Measurements from ENCODE around the gene C20orf144. TPM values are rescaled to one million over a fixed set of nuclear protein-coding genes. Genes with fewer than 3 reads are reported as not detected.
A peak's percentile ranks its signal among the peaks of the same experiment; 100 is the strongest.
"Not testable (repeated sequence)": the region's sequence is repeated elsewhere in the genome, so short reads cannot be mapped to it uniquely, and the experiment has no call there.

The C20orf144 gene
- total RNA-seq, 1 experiment from 2014 or later = not detected

DNA sequence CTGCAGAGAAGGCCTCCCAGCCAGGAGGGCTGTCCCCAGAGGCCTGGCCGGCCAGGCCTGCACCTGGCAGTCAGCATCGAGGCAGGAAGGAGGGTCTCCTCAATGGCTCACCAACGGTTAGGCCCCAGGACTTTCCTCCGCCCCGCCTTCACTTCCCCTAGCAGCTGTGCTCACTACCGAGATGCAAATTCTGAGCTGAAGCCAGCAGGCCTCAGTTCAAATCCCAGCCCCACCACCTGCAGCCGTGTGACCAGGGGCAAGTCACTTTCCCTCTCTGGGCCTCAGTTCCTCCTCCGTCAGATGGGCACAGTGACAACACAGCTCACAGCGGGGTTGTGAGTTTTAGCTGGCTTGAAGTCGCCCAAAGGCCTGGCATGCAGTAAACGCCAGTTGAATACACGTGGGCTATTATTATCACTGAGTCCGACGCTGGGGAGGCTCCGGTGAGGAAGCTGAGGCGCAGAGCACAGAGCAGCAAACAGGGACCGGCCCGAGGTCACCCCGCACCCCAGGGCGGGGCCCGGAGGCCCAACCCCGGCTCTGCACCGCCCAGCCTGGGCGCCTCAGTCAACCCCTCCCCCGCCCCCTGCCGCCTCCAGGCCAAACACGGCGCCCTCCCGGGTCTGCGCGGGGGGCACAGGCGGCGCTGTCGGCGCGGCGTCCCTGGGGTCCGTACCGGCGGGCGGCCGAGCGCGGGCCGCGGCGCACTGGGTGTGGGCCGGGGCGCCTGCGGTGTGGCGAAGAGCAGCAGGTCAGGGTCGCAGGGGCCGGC is 23.4 kb downstream of the C20orf144 start:
- DNase-seq (ENCODE audit: low read depth, low spot score) = no peak
- in situ Hi-C loops (cut with HindIII; ENCODE audit: low pct_unique_long_range_greater_than_20kb, low sequenced_read_pairs) = no loop called here

DNA sequence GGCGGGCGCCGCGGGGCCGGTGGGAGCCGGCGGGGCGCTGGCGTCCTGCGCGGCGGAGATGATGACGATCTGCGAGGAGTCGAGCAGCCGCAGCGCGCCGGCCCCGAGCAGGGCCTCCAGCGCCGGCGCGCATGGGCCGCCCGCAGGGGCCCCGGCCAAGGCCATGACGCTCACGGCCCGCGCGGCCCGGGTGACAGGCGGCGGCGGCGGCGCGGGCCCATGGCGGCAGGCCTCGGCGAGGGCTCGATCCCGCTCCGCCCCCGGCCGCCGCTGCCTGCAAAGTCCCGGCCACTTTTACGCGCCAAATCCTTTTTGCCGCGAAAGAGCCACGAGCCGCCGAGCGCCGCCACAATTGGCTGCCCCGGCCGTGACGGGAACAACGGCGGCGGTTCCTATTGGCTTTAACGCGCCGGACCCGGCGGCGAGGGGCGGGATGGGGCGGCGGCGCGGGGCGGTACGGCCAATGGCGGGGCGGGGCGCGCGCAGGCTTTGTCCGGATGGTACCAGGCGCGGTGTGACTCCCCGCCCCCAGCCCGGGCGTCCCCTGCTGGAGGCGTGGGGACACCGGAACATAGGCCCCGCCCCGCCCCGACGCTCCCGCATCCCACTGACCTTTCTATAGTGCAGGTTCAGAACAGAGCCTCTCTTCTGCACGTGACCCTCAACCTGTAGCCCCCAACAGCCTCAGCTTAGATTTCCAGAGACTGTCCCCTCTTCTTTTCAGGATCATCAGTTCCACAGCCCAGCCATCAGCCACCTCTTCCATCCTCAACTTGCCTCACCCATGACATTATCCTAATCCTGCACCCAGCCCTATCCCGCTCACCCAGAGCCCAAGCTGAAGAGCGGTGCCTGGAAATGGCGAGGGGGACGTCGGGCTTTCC is 24.2 kb downstream of the C20orf144 start, which contains the start of gene E2F1:
Gene E2F1 (minus strand): TSS at position 286 of the 884 bp plus-strand sequence. CDS start 121 bp downstream, at position 165.
- in situ Hi-C loops (cut with HindIII; ENCODE audit: low pct_unique_long_range_greater_than_20kb, low sequenced_read_pairs) = no loop called here
- DNase-seq (ENCODE audit: low read depth, low spot score) = peak; percentile 95

DNA sequence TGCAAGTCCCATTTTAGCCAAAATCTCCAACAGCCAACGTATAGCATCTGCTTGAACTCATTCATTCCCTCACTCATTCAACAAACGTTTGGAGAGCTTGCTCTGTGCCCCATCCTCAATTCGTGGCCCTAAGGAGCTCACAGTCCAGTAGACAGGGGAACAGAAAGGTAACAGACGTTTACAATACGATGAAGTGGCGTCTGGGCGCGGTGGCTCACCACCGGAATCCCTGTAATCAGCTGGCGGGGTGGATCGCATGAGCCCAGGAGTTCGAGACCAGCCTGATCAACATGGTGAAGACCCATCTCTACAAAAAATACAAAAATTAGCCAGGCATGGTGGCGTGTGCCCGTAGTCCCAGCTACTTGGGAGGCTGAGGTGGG is 24.8 kb downstream of the C20orf144 start:
- DNase-seq (ENCODE audit: low read depth, low spot score) = no peak
- in situ Hi-C loops (cut with HindIII; ENCODE audit: low pct_unique_long_range_greater_than_20kb, low sequenced_read_pairs) = no loop called here

DNA sequence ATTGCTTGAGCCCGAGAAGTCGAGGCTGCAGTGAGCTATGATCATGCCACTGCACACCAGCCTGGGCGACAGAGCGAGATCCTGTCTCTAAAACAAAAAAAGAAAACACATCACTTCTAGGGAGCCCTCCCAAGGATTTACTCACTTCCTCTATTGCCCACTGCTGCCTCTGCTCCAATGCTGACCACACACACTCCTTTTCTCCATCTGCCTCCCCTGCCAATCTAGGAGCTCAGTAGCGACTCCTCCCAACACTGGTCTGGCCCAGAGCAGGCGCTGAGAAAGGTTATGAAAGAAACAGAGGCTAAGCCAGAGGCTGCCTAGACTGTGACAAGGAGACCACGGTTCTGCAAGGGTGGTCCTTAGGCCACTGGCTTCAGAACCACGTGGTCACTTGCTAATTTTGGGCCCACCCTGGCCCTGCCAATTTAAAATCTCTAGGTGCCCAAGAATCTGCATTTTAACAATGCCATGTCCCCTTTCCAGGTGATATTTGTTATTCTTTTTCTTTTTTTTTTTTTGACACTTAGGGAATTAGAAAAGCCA is 25.3 kb downstream of the C20orf144 start:
- DNase-seq (ENCODE audit: low read depth, low spot score) = no peak

DNA sequence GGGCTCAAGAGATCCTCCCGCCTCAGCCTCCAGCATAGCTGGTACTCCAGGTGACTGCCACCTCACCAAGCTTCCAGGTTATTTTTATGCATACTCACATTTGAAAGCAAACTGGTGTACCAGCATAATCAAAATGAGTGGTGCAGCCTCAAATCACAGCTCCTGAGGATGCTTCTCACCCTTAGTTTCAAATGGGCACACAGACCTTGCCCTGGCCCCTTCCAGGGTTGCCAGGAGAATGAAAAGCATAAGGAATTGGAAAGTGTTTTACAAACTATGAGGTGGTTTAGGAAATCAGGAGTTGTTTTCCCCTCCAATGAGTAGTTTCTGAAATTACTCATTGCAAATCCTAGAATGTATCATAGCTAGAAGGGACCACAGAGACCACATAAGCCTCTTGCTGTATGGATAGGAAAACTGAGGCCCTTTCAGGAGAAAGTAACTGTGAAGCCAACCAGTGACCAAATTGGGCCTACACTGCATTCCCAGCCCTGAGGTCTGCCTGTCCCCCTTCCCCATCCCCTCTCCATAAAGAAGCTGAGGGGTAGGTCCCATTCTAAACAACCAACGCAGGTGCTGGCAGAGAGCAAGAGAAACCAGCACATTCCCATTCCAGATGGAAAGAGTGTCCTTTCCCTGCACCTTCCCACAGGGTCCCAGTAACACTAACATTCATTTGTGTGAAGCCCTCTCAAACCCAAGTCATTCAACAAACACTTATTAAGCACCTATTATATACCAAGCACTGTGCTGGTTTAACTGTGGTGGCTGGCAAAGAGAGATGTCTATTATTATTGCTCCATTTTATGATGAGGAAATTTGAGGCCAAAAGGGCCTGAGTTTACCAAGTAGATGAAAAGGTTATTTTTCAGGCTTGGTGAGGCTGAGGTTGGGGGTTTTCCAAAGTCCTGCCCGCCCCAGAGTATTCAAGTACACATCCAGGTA is 26.1 kb downstream of the C20orf144 start:
- no peak for DNase-seq (ENCODE audit: low read depth, low spot score)
- in situ Hi-C loops (cut with HindIII; ENCODE audit: low pct_unique_long_range_greater_than_20kb, low sequenced_read_pairs) = no loop called here

More for the DNA sequence above, 25.3 kb downstream of the C20orf144 start:
- in situ Hi-C loops (cut with HindIII; ENCODE audit: low pct_unique_long_range_greater_than_20kb, low sequenced_read_pairs) = no loop called here

DNA sequence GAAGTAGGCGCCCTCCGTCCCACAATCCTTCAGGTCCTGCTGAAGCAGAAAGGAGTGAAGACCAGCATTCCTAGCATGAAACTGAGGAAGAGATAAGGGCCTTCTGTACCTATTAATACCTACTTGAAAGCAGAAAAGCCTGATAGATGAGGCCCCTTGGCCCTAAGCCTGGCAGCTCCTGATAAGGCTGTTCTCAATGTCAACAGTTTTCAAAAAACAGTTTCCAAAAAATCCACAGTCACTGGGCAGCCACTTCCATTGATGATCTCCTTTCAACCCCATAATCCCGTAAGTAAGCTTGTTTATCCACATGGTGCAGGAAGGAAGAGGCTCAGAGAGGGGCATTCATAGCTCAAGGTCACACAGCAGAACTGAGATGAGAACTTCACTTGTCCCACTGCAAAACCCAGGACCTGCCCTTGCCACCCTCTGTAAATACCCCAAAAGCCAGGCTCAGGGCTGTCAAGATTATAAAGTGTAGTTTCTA is 26.9 kb downstream of the C20orf144 start:
- no peak for DNase-seq (ENCODE audit: low read depth, low spot score)
- in situ Hi-C loops (cut with HindIII; ENCODE audit: low pct_unique_long_range_greater_than_20kb, low sequenced_read_pairs) = no loop called here

DNA sequence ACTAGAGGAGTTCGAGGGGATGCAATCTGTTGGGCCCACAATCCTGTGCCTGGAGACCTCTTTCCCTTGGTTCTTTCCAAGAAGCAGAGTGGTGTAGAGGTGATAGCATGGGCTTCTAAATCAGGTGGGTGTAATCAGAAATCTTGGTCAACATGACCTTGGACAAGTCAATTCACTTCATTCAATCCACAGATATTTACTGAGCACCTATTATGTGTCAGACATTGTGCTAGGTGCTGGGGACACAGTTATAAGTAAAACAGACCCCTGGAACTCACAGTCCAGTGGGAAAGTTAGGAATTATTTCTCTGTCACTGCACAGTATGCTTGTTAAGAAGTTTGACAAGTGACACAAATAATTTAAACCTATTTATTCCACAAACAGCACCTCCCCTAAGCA is 27.4 kb downstream of the C20orf144 start:
- no peak for DNase-seq (ENCODE audit: low read depth, low spot score)
- in situ Hi-C loops (cut with HindIII; ENCODE audit: low pct_unique_long_range_greater_than_20kb, low sequenced_read_pairs) = no loop called here

DNA sequence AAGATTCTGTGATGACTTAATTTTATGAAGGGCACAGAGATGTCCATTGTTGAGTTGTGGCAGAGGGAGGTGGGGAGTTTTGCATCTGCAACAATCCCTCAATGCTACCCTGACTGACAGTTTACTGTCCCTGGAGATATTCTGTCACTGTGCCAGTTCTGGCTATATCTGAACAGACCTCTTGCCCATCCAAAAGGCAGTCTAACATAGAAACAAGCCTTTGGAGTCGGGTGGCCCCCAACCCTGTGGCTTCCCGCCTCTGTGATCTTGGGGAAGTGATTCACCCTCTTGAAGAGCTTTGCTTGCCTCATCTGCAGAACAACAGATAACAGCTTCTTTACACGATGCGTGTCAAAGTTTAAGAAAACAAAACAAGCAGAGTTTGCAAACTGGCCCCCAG is 27.8 kb downstream of the C20orf144 start:
- in situ Hi-C loops (cut with HindIII; ENCODE audit: low pct_unique_long_range_greater_than_20kb, low sequenced_read_pairs) = no loop called here
- DNase-seq (ENCODE audit: low read depth, low spot score) = peak; percentile 86

DNA sequence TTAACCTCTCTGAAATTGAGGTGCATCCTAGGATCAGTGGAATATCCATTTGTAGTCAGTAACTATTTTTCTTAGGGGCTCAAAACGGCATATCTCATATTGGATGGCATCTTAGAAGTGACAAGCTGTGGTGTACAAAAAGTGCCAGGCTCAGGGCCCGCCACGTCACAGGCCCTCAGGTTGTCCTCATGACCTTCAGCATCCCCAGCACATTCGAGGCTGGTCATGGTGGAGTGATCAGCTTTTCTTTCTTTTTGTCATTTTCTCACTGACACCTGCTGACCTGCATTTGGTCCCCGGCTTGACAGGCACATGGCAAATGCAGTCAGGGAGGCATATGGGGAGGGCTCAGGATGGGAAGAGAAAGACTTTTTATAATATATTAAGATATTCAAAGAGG is 31.2 kb downstream of the C20orf144 start:
- in situ Hi-C loops (cut with HindIII; ENCODE audit: low pct_unique_long_range_greater_than_20kb, low sequenced_read_pairs) = no loop called here
- no peak for DNase-seq (ENCODE audit: low read depth, low spot score)

DNA sequence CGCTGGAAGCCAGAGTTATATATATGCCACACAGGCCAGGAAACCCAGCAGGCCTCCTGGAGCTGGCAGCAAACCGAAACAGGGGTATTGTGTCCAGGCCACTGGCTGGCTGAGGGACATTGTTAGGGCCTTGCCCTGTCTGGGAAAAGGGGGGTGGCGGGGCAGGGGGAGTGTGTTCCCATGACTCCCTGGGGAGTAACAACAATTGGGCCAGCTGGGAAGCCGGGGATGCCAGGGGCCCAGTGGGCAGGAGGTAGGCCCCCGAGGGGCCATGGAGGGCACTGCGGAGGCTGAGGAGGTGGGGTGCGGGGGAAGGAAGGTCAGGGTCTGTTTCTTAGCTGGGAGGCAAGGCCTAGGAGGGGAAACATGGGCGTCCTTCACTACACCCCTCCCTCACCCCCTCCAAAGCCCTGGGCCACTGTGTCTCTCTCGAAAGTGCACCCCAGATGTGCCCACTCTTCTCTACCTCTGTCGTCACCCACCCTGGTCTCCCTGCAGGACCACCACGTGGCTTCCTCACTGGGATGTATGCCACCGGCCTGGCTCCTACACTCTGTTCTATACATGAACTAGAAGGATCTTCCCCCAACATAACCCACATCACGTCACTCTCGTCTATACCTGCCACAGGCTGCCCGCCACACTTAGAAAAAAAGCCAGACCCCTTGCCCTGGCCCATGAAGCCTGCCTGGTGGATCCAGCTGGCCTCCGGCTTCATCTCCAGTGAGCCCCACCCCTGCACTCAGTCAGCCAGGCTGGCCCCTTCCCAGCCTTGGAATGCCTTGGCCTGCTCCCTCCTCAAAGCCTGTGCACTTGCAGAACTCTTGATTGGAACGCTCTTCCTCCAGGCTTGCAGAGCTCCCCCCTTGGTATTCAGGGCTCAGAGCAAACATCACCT is 31.9 kb downstream of the C20orf144 start:
- in situ Hi-C loops (cut with HindIII; ENCODE audit: low pct_unique_long_range_greater_than_20kb, low sequenced_read_pairs) = no loop called here
- DNase-seq (ENCODE audit: low read depth, low spot score) = no peak

DNA sequence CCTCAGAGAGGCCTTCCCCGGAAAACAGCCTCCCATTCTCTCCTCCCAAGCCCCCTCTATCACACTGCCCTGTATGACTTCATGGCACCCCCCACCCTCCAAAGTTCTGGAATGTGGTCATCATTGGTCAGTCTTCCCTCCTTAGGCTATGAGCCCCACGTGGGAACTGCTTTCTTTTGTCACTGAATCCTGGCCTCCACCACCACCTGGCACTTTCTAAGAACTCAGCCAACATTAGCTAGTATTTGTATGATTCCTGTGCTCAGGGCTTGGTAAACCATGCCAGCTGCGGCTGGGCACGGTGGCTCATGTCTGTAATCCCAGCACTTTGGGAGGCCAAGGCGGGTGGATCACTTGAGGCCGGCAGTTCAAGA is 32.5 kb downstream of the C20orf144 start:
- in situ Hi-C loops (cut with HindIII; ENCODE audit: low pct_unique_long_range_greater_than_20kb, low sequenced_read_pairs) = no loop called here
- no peak for DNase-seq (ENCODE audit: low read depth, low spot score)

DNA sequence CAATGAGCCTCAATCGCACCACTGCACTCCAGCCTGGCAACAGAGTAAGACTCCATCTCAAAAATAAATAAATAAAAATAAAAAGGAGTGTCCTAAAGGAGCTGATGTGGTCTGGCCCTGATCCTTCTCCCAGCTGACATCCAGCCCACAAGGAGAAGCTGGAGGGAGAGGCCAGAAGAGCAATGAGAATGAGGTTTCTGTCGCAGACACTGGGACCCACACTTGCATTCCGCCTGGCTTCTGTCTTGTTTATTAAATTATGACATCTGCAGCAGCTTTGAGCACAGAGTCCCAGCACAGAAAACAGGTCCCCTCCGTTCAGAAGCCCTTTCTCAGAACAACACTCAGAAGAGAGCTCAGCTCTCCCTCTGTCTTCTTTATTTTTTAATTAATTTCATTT is 34.3 kb downstream of the C20orf144 start:
- DNase-seq (ENCODE audit: low read depth, low spot score) = no peak
- in situ Hi-C loops (cut with HindIII; ENCODE audit: low pct_unique_long_range_greater_than_20kb, low sequenced_read_pairs) = no loop called here

DNA sequence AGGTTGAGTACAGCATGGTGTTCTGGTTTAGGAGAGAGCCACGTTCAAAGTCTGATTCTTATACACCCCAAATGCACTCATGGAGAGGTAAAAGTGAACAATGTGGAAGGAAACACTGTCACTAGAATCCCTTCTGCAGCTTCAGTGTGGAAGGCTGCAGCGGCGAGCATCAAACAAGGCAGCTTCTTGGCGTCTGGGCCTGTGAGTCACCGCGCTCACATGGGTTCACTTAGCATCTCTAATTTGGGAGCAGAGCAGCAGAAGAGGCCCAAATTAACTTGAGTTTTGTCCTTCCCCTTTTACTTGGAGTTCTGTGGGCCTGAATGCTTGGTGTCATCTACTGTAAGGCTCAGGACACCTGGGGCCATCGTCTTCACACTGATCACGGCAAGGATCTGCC is 35.0 kb downstream of the C20orf144 start:
- DNase-seq (ENCODE audit: low read depth, low spot score) = no peak
- in situ Hi-C loops (cut with HindIII; ENCODE audit: low pct_unique_long_range_greater_than_20kb, low sequenced_read_pairs) = no loop called here

DNA sequence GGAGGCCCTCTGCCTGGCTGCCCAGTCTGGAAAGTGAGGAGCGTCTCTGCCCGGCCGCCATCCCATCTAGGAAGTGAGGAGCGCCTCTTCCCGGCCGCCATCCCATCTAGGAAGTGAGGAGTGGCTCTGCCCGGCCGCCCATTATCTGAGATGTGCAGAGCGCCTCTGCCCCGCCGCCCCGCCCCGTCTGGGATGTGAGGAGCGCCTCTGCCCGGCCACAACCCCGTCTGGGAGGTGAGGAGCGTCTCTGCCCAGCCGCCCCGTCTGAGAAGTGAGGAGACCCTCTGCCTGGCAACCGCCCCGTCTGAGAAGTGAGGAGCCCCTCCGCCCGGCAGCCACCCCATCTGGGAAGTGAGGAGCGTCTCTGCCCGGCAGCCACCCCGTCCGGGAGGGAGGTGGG is 36.8 kb downstream of the C20orf144 start:
- in situ Hi-C loops (cut with HindIII; ENCODE audit: low pct_unique_long_range_greater_than_20kb, low sequenced_read_pairs) = not testable (repeated sequence)

DNA sequence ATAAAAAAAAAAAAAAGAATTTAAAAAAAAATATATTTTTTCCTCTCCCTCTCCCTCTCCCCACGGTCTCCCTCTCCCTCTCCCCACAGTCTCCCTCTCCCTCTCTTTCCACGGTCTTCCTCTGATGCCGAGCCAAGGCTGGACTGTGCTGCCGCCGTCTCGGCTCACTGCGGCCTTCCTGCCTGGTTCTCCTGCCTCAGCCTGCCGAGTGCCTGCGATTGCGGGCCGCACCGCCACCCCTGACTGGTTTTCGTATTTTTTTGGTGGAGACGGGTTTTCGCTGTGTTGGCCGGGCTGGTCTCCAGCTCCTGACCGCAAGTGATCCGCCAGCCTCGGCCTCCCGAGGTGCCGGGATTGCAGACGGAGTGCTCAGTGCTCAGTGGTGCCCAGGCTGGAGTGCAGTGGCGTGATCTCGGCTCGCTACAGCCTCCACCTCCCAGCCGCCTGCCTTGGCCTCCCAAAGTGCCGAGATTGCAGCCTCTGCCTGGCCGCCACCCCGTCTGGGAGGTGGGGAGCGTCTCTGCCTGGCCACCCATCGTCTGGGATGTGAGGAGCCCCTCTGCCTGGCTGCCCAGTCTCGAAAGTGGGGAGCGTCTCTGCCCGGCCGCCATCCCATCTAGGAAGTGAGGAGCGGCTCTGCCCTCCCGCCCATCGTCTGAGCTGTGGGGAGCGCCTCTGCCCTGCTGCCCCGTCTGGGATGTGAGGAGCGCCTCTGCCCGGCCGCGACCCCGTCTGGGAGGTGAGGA is 38.7 kb downstream of the C20orf144 start:
- DNase-seq (ENCODE audit: low read depth, low spot score); in situ Hi-C loops (cut with HindIII; ENCODE audit: low pct_unique_long_range_greater_than_20kb, low sequenced_read_pairs): not testable (repeated sequence)

More for the DNA sequence above, 36.8 kb downstream of the C20orf144 start:
- not testable (repeated sequence) for DNase-seq (ENCODE audit: low read depth, low spot score)

Measured in SK-MEL-5 (cell line).